Measurements from ENCODE around the gene JAKMIP1. TPM values are rescaled to one million over a fixed set of nuclear protein-coding genes. Genes with fewer than 3 reads are reported as not detected.
"Not testable (repeated sequence)": the region's sequence is repeated elsewhere in the genome, so short reads cannot be mapped to it uniquely, and the experiment has no call there.

The JAKMIP1 gene
- total and polyA plus RNA-seq, 2 donors (not counting 1 experiment from before 2014, with no cell fraction given), result 0.49 to 1.0 TPM

DNA sequence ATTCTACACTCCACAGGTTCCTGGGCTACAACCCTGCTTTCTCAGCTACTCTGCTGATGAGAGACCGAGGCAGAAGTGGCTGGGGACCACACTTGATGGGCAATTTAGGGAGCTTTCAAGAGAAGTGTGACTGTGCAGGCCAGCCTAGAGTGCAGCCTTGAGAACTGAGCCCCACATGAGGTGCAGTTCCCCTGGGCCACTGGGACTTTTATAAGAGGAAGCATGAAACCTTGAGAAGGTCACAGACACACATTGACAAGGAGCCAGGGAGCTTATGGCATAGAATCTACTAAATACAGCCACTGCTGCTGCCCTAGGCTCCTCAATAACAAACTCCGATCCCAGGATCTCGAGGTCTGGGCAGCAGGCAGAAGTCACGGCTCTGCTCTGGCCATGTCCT, 195.2 kb downstream of the JAKMIP1 start:
- CTCF ChIA-PET, result no interaction called here
- no peaks in the 10 kb centered on the region for H3K4me1 ChIP-seq (ENCODE audit: control insufficient read depth in 2 of 2, insufficient read depth in 2 of 2, low read length in 2 of 2)
- H3K4me2 ChIP-seq (replicated peaks; ENCODE audit: low read depth, low read length, poor library complexity, severe bottlenecking), result no peak overlapping the region
- no peaks in the 10 kb centered on the region for H3K27me3 ChIP-seq (replicated peaks in 1 of 4; ENCODE audit: control extremely low read depth in 1 of 4, control insufficient read depth in 3 of 4, insufficient read depth in 4 of 4, low read length in 3 of 4)
- no peak overlapping the region for H3K9ac ChIP-seq (ENCODE audit: low read length)
- POLR2A ChIA-PET, result no interaction called here
- TF ChIP-seq EZH2 (IDR thresholded peaks at IDR 0.05; ENCODE audit: borderline replicate concordance, insufficient read depth, low read depth, low read length, poor library complexity, severe bottlenecking), result no peak
- TF ChIP-seq, protein P1, sequence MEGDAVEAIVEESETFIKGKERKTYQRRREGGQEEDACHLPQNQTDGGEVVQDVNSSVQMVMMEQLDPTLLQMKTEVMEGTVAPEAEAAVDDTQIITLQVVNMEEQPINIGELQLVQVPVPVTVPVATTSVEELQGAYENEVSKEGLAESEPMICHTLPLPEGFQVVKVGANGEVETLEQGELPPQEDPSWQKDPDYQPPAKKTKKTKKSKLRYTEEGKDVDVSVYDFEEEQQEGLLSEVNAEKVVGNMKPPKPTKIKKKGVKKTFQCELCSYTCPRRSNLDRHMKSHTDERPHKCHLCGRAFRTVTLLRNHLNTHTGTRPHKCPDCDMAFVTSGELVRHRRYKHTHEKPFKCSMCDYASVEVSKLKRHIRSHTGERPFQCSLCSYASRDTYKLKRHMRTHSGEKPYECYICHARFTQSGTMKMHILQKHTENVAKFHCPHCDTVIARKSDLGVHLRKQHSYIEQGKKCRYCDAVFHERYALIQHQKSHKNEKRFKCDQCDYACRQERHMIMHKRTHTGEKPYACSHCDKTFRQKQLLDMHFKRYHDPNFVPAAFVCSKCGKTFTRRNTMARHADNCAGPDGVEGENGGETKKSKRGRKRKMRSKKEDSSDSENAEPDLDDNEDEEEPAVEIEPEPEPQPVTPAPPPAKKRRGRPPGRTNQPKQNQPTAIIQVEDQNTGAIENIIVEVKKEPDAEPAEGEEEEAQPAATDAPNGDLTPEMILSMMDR (IDR thresholded peaks at IDR 0.05), result no peak
- WGBS (ENCODE audit: insufficient coverage), result 85% methylated on average over 4 of the region's 4 CpGs
- Mint-ChIP-seq H3K4me3 (no peak overlapping the region), H3K27me3 (peaks cover 23% of the 10 kb centered on the region), H3K9me3 (ENCODE audit: insufficient read depth) (no peaks in the 10 kb centered on the region), H3K4me1 (no peaks in the 10 kb centered on the region), H3K27ac (no peak overlapping the region)
- peaks cover 0 to 7% (median 0%) of the 10 kb centered on the region in 3 donors for H3K9me3 ChIP-seq (ENCODE audit: control extremely low read depth in 1 of 3, control insufficient read depth in 2 of 3, insufficient read depth in 1 of 3, low read length in 2 of 3)
- ATAC-seq (ENCODE audit: low read depth) (no peak), DNase-seq (no peak)
- no peak overlapping the region for H3K27ac ChIP-seq (ENCODE audit: low read length in 2 of 2)
- no peaks in the 10 kb centered on the region for H3K36me3 ChIP-seq (replicated peaks in 1 of 2; ENCODE audit: control extremely low read depth in 1 of 2, control insufficient read depth in 1 of 2, extremely low read depth in 1 of 2, insufficient read depth in 2 of 2, low read length in 1 of 2)
- no peaks in the 10 kb centered on the region for H3K79me2 ChIP-seq (ENCODE audit: control insufficient read depth, insufficient read depth, low read length)
- intact Hi-C loops (cut with micrococcal nuclease), result no loop called here
- no peaks in the 10 kb centered on the region for H4K20me1 ChIP-seq (ENCODE audit: control insufficient read depth, insufficient read depth, low read length, poor library complexity, severe bottlenecking)
- H2AFZ ChIP-seq (ENCODE audit: insufficient read depth, low read depth, low read length, poor library complexity, severe bottlenecking), result no peak overlapping the region
- H3K4me3 ChIP-seq (ENCODE audit: control extremely low read depth in 1 of 5, extremely low read depth in 1 of 5, insufficient read depth in 1 of 5, low read depth in 2 of 5, low read length in 4 of 5), result no peak overlapping the region

DNA sequence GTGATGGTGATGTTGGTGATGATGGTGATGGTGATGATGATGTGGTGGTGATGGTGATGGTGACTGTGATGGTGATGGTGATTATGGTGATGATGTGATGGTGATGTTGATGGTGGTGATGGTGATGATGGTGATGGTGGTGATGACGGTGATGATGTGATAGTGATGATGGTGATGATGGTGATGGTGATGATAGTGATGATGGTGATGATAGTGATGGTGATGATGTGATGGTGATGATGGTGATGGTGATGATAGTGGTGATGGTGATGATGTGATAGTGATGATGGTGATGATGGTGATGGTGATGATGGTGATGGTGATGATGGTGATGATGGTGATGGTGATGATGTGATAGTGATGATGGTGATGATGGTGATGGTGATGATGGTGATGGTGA, 196.9 kb downstream of the JAKMIP1 start:
- H3K9me3 Mint-ChIP-seq (ENCODE audit: insufficient read depth); H3K9ac ChIP-seq (ENCODE audit: low read length); H4K20me1 ChIP-seq (ENCODE audit: control insufficient read depth, insufficient read depth, low read length, poor library complexity, severe bottlenecking); DNase-seq; intact Hi-C loops (cut with micrococcal nuclease); H3K4me1 ChIP-seq (ENCODE audit: control insufficient read depth in 2 of 2, insufficient read depth in 2 of 2, low read length in 2 of 2); H3K4me3 ChIP-seq (ENCODE audit: control extremely low read depth in 1 of 5, extremely low read depth in 1 of 5, insufficient read depth in 1 of 5, low read depth in 2 of 5, low read length in 4 of 5); H3K4me2 ChIP-seq (replicated peaks; ENCODE audit: low read depth, low read length, poor library complexity, severe bottlenecking); H3K9me3 ChIP-seq (ENCODE audit: control extremely low read depth in 1 of 3, control insufficient read depth in 2 of 3, insufficient read depth in 1 of 3, low read length in 2 of 3); CTCF ChIA-PET; H3K27me3 ChIP-seq (replicated peaks in 1 of 4; ENCODE audit: control extremely low read depth in 1 of 4, control insufficient read depth in 3 of 4, insufficient read depth in 4 of 4, low read length in 3 of 4); H3K27ac Mint-ChIP-seq; H3K79me2 ChIP-seq (ENCODE audit: control insufficient read depth, insufficient read depth, low read length); H2AFZ ChIP-seq (ENCODE audit: insufficient read depth, low read depth, low read length, poor library complexity, severe bottlenecking); H3K4me1 Mint-ChIP-seq; H3K27ac ChIP-seq (ENCODE audit: low read length in 2 of 2); POLR2A ChIA-PET; ATAC-seq (ENCODE audit: low read depth); H3K4me3 Mint-ChIP-seq; H3K36me3 ChIP-seq (replicated peaks in 1 of 2; ENCODE audit: control extremely low read depth in 1 of 2, control insufficient read depth in 1 of 2, extremely low read depth in 1 of 2, insufficient read depth in 2 of 2, low read length in 1 of 2): not testable (repeated sequence)
- WGBS (ENCODE audit: insufficient coverage), result 77% methylated on average over 1 of the region's 1 CpG
- H3K27me3 Mint-ChIP-seq, result peaks cover 15% of the 10 kb centered on the region
